ENCODE measurements around the gene ZBED4. TPM values are rescaled to one million over a fixed set of nuclear protein-coding genes. Genes with fewer than 3 reads are reported as not detected.

Gene ZBED4
- total and polyA plus RNA-seq, 4 donors: 2.1 to 10.3 (median 4.8) TPM

DNA sequence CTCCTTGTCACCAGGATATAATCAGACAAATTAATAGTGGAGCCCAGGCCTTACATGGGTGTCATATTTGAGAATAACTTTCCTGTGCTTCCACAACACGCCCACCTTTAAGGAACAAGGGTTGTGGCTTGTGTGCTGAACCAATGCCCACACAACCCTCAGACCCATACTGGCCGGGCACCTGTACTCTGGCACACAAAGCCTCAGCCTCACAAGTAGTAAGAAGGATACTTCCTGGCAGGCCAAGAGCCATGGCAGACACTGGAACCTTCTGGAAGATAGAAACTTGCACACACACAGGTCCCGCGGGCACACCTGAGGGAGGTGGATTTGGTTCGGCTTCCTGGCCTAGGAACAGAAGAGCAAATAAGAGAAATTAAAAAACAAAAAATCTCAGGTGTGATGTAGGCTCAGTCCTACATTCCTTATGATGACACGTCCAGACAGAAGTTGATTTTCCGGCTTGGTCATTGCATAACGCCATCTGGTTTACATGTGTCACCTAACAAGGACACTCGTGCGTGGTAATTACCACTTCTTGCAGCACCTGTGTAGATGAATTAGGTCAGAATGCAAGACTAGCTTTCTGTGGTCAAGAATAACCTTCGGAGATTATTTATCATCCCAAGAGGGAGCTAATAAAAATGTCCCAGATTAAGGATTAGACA, 20.2 kb upstream of the ZBED4 start:
- TF ChIP-seq EGR1 (IDR thresholded peaks at IDR 0.05; ENCODE audit: low read depth in 2 of 2) (no peak), TAF1 (conservative IDR thresholded peaks at IDR 0.05) (no peak), YY1 (IDR thresholded peaks at IDR 0.05) (no peak), RXRA (IDR thresholded peaks at IDR 0.05) (no peak), SP1 (IDR thresholded peaks at IDR 0.05) (no peak), JUND (IDR thresholded peaks at IDR 0.05) (no peak), GABPA (IDR thresholded peaks at IDR 0.05 in 1 of 2, conservative IDR thresholded peaks at IDR 0.05 in 1 of 2) (no peak), FOXA2 (IDR thresholded peaks at IDR 0.05) (no peak), RAD21 (IDR thresholded peaks at IDR 0.05) (no peak), HNF4G (IDR thresholded peaks at IDR 0.05) (no peak), NR2F2 (IDR thresholded peaks at IDR 0.05) (no peak), FOXA1 (IDR thresholded peaks at IDR 0.05) (no peak)
- TF ChIP-seq, protein P1, sequence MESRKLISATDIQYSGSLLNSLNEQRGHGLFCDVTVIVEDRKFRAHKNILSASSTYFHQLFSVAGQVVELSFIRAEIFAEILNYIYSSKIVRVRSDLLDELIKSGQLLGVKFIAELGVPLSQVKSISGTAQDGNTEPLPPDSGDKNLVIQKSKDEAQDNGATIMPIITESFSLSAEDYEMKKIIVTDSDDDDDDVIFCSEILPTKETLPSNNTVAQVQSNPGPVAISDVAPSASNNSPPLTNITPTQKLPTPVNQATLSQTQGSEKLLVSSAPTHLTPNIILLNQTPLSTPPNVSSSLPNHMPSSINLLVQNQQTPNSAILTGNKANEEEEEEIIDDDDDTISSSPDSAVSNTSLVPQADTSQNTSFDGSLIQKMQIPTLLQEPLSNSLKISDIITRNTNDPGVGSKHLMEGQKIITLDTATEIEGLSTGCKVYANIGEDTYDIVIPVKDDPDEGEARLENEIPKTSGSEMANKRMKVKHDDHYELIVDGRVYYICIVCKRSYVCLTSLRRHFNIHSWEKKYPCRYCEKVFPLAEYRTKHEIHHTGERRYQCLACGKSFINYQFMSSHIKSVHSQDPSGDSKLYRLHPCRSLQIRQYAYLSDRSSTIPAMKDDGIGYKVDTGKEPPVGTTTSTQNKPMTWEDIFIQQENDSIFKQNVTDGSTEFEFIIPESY (IDR thresholded peaks at IDR 0.05): no peak
- TF ChIP-seq, protein P2, sequence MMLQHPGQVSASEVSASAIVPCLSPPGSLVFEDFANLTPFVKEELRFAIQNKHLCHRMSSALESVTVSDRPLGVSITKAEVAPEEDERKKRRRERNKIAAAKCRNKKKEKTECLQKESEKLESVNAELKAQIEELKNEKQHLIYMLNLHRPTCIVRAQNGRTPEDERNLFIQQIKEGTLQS (IDR thresholded peaks at IDR 0.05): no peak
- TF ChIP-seq, protein P3, sequence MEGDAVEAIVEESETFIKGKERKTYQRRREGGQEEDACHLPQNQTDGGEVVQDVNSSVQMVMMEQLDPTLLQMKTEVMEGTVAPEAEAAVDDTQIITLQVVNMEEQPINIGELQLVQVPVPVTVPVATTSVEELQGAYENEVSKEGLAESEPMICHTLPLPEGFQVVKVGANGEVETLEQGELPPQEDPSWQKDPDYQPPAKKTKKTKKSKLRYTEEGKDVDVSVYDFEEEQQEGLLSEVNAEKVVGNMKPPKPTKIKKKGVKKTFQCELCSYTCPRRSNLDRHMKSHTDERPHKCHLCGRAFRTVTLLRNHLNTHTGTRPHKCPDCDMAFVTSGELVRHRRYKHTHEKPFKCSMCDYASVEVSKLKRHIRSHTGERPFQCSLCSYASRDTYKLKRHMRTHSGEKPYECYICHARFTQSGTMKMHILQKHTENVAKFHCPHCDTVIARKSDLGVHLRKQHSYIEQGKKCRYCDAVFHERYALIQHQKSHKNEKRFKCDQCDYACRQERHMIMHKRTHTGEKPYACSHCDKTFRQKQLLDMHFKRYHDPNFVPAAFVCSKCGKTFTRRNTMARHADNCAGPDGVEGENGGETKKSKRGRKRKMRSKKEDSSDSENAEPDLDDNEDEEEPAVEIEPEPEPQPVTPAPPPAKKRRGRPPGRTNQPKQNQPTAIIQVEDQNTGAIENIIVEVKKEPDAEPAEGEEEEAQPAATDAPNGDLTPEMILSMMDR (IDR thresholded peaks at IDR 0.05; ENCODE audit: low read depth, low read length, missing input control): no peak
- TF ChIP-seq, protein P4, sequence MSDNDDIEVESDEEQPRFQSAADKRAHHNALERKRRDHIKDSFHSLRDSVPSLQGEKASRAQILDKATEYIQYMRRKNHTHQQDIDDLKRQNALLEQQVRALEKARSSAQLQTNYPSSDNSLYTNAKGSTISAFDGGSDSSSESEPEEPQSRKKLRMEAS (IDR thresholded peaks at IDR 0.05): no peak
- TF ChIP-seq, protein P5, sequence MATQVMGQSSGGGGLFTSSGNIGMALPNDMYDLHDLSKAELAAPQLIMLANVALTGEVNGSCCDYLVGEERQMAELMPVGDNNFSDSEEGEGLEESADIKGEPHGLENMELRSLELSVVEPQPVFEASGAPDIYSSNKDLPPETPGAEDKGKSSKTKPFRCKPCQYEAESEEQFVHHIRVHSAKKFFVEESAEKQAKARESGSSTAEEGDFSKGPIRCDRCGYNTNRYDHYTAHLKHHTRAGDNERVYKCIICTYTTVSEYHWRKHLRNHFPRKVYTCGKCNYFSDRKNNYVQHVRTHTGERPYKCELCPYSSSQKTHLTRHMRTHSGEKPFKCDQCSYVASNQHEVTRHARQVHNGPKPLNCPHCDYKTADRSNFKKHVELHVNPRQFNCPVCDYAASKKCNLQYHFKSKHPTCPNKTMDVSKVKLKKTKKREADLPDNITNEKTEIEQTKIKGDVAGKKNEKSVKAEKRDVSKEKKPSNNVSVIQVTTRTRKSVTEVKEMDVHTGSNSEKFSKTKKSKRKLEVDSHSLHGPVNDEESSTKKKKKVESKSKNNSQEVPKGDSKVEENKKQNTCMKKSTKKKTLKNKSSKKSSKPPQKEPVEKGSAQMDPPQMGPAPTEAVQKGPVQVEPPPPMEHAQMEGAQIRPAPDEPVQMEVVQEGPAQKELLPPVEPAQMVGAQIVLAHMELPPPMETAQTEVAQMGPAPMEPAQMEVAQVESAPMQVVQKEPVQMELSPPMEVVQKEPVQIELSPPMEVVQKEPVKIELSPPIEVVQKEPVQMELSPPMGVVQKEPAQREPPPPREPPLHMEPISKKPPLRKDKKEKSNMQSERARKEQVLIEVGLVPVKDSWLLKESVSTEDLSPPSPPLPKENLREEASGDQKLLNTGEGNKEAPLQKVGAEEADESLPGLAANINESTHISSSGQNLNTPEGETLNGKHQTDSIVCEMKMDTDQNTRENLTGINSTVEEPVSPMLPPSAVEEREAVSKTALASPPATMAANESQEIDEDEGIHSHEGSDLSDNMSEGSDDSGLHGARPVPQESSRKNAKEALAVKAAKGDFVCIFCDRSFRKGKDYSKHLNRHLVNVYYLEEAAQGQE (IDR thresholded peaks at IDR 0.05): no peak
- 86% methylated on average over 11 of the region's 11 CpGs for WGBS
- Histone ChIP-seq H3K27ac (ENCODE audit: low read depth in 1 of 2, low read length in 2 of 2) (no peak overlapping the region), H3K4me3 (ENCODE audit: low read depth in 1 of 3, low read length in 3 of 3) (no peak overlapping the region), H3K4me1 (ENCODE audit: control insufficient read depth in 4 of 4, insufficient read depth in 4 of 4, low read length in 3 of 4) (no peaks in the 10 kb centered on the region), H3K27me3 (ENCODE audit: control insufficient read depth in 4 of 4, insufficient read depth in 4 of 4, low read length in 3 of 4) (no peaks in the 10 kb centered on the region), H3K9ac (ENCODE audit: low read depth in 1 of 2, low read length in 2 of 2) (no peak overlapping the region), H3K9me3 (ENCODE audit: control insufficient read depth in 4 of 4, low read length in 3 of 4) (peaks cover 0 to 7% (median 3%) of the 10 kb centered on the region in 4 donors), H3K36me3 (ENCODE audit: control insufficient read depth in 4 of 4, insufficient read depth in 3 of 4, low read depth in 1 of 4, low read length in 3 of 4) (no peaks in the 10 kb centered on the region)
- no peak for DNase-seq (ENCODE audit: low spot score)
